HG03378 (cell line): ENCODE data around the gene COL15A1.
"Not testable (repeated sequence)": the region's sequence is repeated elsewhere in the genome, so short reads cannot be mapped to it uniquely, and the experiment has no call there.

Source experiments
- ATAC-seq: cut with Tn5 transposase; IDR thresholded peaks from one replicate; pipeline ENCODE4 v1.9.1; 2021; ENCODE audit warnings: mild to moderate bottlenecking, moderate library complexity; ENCODE audit not compliant: unreplicated experiment

Gene COL15A1

GRCh38 chr9:98943682-98944056 lies at the start of gene COL15A1:
COL15A1 (plus strand) TSS chr9:98943907; CDS start chr9:98944062, 155 bp downstream.
- ATAC-seq, result no peak

- ATAC-seq, result no peak
Observed at GRCh38 chr9:98894171-98894570, 49.5 kb upstream of the COL15A1 start.

GRCh38 chr9:98894761-98895160 lies 48.9 kb upstream of the COL15A1 start:
- ATAC-seq, result no peak

GRCh38 chr9:98896632-98897031 lies 47.1 kb upstream of the COL15A1 start:
- ATAC-seq, result no peak

GRCh38 chr9:98897745-98898144 lies 46.0 kb upstream of the COL15A1 start:
- no peak for ATAC-seq

DNA sequence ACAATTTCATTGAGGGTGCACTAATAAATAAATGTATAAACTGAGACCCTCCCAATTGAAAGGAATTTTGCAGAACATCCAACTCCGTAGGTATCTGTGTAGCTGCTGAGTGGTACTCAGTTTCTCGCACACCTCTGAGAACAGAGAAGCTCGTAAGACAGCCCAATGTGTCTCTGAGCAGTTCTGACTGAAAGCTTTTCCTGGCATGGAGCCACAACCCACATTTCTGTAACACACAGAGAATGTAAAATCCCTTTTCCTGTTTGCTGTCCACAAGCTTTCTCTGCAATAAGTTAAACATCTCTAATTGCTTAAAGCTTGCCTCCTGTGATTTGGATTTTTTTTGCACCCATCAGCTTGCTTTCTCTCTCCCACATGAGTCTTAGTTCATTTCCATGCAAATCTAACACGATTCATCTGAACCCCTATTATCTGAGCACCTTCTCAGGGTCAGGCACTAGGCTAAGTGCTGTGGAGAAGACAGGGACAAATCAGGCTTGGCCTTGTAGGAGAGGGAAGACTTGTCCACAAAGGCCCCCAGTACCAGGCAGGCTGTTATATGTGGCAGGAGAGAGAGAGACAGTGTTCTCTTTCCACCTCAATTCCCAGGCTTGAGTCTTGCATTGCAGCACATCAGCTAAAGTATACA lies 44.2 kb upstream of the COL15A1 start:
- no peak for ATAC-seq

DNA sequence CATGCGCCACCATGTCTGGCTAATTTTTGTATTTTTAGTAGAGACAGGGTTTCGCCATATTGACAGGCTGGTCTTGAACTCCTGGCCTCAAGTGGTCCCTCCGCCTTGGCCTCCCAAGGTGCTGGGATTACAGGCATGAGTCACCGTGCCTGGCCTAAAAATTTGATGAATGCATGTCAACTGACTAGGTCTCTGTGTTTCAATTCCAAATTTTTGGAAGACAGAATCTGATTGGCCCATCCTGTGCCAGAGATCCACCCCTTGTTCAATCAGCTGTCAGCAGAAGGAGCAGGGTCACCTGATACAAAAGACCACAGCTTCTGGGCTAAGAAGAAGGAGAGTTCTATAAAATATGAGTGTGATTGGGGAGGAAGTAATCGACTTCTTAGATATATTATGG lies 43.5 kb upstream of the COL15A1 start:
- ATAC-seq, result no peak

GRCh38 chr9:98900725-98901124 lies 43.0 kb upstream of the COL15A1 start:
- ATAC-seq, result no peak

DNA sequence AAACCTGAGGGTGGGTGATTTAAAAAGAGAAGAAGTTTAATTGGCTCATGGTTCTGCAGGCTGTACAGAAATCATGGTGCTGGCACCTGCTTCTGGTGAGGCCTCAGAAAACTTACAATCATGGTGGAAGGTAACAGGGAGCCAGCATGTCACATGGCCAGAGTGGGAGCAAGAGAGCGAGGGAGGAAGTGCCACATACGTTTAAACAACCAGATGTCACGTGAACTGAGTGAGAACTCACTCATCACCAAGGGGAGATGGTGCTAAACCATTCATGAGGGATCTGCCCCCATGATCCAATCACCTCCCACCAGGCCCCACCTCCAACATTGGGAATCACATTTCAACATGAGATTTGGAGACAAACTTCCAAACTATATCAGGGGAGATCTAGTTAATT lies 41.9 kb upstream of the COL15A1 start:
- ATAC-seq, result not testable (repeated sequence)

DNA sequence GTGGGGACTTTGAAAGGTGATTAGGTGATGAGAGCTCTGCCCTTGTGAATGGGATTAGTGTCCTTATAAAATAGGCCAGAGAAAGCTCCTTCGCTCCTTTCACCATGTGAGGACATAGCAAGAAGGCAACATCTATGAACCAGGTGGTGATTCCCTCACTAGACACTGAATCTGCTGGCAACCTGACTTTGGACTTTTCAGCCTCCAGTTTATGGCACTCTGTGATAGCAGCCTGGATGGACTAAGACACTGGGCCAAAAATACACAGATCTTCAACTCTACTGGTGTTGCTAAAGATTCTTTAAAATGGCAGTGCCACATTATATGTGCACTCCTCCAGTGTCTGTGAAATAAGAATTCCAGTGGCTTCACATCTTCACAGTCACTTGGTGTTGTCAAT lies 41.2 kb upstream of the COL15A1 start:
- ATAC-seq, result no peak

GRCh38 chr9:98902925-98903324 lies 40.8 kb upstream of the COL15A1 start:
- no peak for ATAC-seq

DNA sequence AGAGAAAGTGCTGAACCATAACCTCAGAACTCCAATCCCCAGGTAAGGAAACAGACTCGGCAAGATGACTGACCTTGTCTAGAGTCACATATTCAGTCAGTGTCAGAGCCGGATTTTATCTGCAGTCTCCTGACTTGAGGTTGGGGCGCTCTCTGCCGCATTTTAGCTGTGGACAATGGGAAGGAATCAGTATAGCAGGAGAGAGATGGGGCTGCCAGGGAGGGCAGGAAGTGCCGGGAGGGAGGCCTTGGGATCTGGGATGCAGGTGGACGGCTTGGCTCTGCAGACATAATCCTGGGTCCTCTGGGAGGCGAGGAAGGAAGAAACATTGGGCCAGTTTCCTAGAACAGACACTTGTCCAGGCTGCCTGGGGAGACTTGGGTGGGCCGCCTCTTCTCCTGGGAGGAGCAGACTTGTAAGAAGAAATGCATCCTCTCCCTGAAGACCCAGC lies 39.7 kb upstream of the COL15A1 start:
- ATAC-seq, result no peak

DNA sequence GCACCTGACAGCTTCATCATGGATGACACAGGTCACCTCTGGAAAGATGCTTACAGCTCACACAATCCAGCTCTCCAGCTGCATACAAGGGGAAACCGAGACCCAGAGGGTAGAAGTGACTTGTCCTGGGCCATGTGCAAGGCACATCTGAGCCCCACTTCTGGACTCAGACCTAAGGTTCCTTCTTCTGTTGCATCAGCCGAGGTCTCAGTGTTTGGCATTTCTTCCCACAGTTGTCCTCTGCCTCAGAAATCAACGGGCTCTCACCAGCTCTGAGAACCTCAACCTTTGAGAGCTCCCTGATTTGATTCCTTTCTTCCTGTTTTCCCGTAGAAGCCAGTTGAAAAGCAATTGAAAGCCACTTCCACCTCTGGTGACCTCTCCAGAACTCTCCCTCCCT lies 38.7 kb upstream of the COL15A1 start:
- ATAC-seq, result no peak

DNA sequence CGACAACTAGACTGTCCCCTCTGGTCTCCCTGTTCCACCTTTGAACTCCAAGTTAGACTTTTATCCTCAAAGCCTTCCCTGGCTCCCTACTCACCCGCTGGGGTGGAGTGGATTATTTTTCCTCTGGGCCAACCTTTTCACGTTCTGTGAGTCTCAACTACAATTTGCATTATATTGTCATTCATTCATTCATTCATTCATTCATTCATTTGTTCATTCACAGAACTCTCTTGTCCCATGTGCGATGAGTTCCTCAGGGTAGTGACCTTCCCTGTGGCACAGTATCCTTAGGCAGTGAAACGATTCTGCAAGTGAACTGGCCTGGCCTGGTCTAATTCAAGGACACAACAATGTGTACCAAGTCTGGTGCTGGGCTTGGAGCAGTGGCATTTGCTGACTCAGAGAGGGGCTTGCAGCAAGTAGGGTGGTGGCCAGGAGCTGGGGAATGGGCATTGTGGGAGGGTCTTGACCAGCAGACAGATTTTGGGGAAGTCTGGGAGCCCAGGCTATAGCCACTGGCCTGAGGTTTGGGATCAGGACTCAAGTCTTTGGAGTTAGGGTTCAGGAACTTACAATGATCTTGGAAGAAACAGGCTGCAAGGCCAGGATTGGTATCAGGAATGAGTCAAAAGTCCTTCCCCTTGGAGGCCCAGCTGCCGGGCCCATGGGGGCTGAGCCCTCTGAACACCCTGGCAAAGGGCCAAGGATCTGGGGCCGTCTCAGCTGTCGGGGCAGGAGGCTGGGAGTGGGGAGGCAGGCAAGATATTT lies 37.2 kb upstream of the COL15A1 start:
- ATAC-seq, result no peak

GRCh38 chr9:98907055-98907454 lies 36.7 kb upstream of the COL15A1 start:
- no peak for ATAC-seq

DNA sequence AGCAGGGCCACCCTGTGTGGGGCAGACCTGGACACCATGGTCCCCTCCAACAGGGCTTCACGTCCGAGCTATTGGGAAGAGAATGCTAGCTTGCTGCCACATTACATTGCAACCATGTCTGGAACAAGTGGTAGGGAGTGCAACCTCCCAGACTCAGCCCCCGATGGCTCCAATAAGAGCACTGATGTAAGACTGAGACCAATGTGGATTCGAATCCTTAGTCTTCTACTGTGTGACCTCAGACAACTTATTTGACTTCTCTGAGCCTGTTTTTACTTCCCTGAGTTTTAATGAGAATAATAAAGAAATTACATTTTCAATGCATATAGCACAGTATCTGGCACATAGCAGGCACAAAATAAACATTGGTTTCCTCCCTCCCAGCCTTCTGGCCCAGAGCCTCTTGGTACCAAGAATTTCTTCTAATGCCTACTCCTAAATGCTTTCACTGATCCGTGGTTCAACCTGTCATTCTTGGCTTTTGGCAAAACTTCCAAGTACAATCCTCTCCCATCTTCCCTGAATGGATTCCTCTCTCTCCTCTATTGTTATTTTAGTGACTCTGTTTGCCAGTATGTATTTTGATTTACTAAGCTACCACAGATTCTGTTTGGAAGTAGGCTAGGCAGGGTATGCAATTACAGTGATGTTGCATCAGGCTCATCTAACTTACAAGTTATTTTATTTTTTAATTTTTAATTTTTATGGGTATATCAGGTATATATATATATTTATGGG lies 34.6 kb upstream of the COL15A1 start:
- no peak for ATAC-seq

GRCh38 chr9:98909935-98910334 lies 33.8 kb upstream of the COL15A1 start:
- no peak for ATAC-seq

- no peak for ATAC-seq
Observed at GRCh38 chr9:98911042-98911441, 32.7 kb upstream of the COL15A1 start.

- not testable (repeated sequence) for ATAC-seq
Observed at GRCh38 chr9:98911738-98912137, 32.0 kb upstream of the COL15A1 start.

DNA sequence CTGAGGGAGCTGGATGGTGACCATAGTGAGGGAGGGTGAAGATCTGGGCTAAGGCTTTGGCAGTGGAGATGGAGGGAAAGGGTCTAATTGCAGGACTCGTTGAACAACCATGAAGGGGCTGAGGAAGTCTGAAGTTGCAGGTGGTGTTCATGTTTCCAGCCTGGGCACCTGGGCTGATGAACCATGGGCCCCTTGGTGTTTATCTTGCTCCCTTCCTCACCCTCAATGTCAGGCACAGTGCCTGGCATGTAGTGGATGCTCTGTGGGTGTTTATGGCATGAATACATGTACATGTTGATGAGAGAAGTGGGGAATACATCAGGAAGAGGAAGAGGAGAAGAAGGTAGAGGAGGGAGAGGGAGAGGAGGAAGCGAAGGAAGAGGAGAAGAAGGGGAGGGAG lies 31.3 kb upstream of the COL15A1 start:
- no peak for ATAC-seq

GRCh38 chr9:98913044-98913443 lies 30.7 kb upstream of the COL15A1 start:
- ATAC-seq, result no peak

- no peak for ATAC-seq
Observed at GRCh38 chr9:98913705-98914104, 30.0 kb upstream of the COL15A1 start.
